K562 (cell line): Measurements from ENCODE around the gene SDHAF1.

Experiments used
- CTBP1 ChIP-seq: fragments of 450-650 bp; IDR thresholded peaks from 2 replicates; pipeline ENCODE4 v1.6.1; 2016; ENCODE audit warnings: borderline replicate concordance
- NFIX ChIP-seq: fragments of 250-450 bp; sonication (Bioruptor Pico); IDR thresholded peaks from 2 replicates; pipeline ENCODE4 v1.4.0; 2020; ENCODE audit warnings: low read depth, mild to moderate bottlenecking, moderate library complexity
- SP1 ChIP-seq: sonication (generic); formaldehyde crosslinking; IDR thresholded peaks from 2 replicates; pipeline ENCODE4 v1.8.1; 2022; ENCODE audit warnings: mild to moderate bottlenecking, missing genetic modification reagents
- TF ChIP-seq, protein P1 (sequence below): fragments of 450-650 bp; conservative IDR thresholded peaks from 2 replicates; pipeline ENCODE4 v1.6.1; 2016; ENCODE audit warnings: missing genetic modification characterization, low read depth, mild to moderate bottlenecking, control low read depth, missing compliant biosample characterization
- TF ChIP-seq, protein P2 (sequence below): fragments of 450-650 bp; IDR thresholded peaks from 2 replicates; pipeline ENCODE4 v1.6.1; 2016; ENCODE audit warnings: antibody characterized with exemption

DNA sequence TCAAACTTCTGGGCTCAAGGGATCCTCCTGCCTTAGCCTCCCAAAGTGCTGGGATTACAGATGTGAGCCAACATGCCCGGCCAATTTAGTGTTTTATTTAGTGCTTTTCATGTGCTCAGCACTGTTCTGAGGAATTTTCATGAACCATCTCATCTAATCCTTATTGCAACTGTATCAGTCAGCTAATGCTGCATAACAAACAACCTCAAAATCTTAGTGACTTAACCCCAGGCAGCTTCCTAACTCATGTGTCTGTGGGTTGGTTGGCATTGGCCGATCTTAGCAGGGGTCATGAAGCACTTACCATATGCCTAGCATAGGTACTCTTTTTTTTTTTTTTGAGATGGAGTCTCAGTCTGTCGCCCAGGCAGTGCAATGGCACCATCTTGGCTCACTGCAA lies 6.2 kb upstream of the SDHAF1 start:
- TF ChIP-seq CTBP1 = no peak
- TF ChIP-seq, protein P1, sequence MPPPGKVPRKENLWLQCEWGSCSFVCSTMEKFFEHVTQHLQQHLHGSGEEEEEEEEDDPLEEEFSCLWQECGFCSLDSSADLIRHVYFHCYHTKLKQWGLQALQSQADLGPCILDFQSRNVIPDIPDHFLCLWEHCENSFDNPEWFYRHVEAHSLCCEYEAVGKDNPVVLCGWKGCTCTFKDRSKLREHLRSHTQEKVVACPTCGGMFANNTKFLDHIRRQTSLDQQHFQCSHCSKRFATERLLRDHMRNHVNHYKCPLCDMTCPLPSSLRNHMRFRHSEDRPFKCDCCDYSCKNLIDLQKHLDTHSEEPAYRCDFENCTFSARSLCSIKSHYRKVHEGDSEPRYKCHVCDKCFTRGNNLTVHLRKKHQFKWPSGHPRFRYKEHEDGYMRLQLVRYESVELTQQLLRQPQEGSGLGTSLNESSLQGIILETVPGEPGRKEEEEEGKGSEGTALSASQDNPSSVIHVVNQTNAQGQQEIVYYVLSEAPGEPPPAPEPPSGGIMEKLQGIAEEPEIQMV (tag) = no peak
- TF ChIP-seq, protein P2, sequence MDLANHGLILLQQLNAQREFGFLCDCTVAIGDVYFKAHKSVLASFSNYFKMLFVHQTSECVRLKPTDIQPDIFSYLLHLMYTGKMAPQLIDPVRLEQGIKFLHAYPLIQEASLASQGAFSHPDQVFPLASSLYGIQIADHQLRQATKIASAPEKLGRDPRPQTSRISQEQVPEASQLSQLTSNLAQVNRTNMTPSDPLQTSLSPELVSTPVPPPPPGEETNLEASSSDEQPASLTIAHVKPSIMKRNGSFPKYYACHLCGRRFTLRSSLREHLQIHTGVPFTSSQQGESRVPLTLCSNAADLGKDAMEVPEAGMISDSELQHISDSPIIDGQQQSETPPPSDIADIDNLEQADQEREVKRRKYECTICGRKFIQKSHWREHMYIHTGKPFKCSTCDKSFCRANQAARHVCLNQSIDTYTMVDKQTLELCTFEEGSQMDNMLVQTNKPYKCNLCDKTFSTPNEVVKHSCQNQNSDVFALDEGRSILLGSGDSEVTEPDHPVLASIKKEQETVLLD = no peak
- TF ChIP-seq NFIX (CRISPR knock-in tag) = no peak
- no peak for TF ChIP-seq SP1 (CRISPR knock-in tag)
